ENCODE data around the gene PXN. TPM values are rescaled to one million over a fixed set of nuclear protein-coding genes. Genes with fewer than 3 reads are reported as not detected.
"Not testable (repeated sequence)": the region's sequence is repeated elsewhere in the genome, so short reads cannot be mapped to it uniquely, and the experiment has no call there.

Gene PXN
- total RNA-seq, 2 experiments from 2014 or later: 229 to 230 TPM

GRCh38 chr12:120252071-120252906 lies 13.2 kb downstream of the PXN start:
- H3K4me3 ChIP-seq (ENCODE audit: low read length): peak overlapping the region; percentile 39
- H3K4me1 Mint-ChIP-seq (ENCODE audit: low read depth): peaks cover 85% of the 10 kb centered on the region
- intact Hi-C loops (cut with DNase I, micrococcal nuclease): loop anchor here (1.0 kb wide), 4 partner anchors 10 to 39 kb away; partner anchors contain the start of gene RNU4-2 (in 1 of the 2)
- H3K36me3 ChIP-seq (ENCODE audit: insufficient read depth, low read length): peaks cover 19% of the 10 kb centered on the region
- H3K9me3 Mint-ChIP-seq: no peaks in the 10 kb centered on the region
- ChIA-PET CTCF (interaction anchor here (1.3 to 6.0 kb wide), 5 partner anchors 9 to 24 kb away, joined by 5 to 52 read pairs (median 26); partner anchors contain the start of gene PXN), POLR2A (interaction anchor here (0.6 to 10.5 kb wide), 8 partner anchors 10 to 65 kb away, joined by 3 to 220 read pairs (median 74); partner anchors contain the start of genes PXN, RNU4-1, RNU4-2 and RPLP0)
- DNase-seq (peak; percentile 63 to 96 (median 70)), ATAC-seq (ENCODE audit: poor library complexity) (peak; percentile 73)
- peaks cover 95% of the 10 kb centered on the region for H3K4me1 ChIP-seq (ENCODE audit: insufficient read depth, low read length)
- peak overlapping the region; percentile 47 to 68 for H3K27ac ChIP-seq (ENCODE audit: low read depth in 1 of 2, low read length in 2 of 2)
- no peaks in the 10 kb centered on the region for H3K9me3 ChIP-seq (ENCODE audit: control insufficient read depth in 1 of 2, insufficient read depth in 1 of 2, low read length in 2 of 2)
- no peaks in the 10 kb centered on the region for H3K27me3 ChIP-seq (ENCODE audit: control insufficient read depth in 1 of 2, insufficient read depth in 2 of 2, low read length in 2 of 2)
- peaks cover 38% of the 10 kb centered on the region for H3K36me3 Mint-ChIP-seq (ENCODE audit: low read depth)
- H3K27ac Mint-ChIP-seq: peak overlapping the region; percentile 95
- TF ChIP-seq CTCF (IDR thresholded peaks at IDR 0.05): no peak
- H3K4me3 Mint-ChIP-seq: peak overlapping the region; percentile 81
- H3K27me3 Mint-ChIP-seq: no peaks in the 10 kb centered on the region

- POLR2A ChIA-PET: interaction anchor here (1.4 to 10.5 kb wide), 7 partner anchors 12 to 66 kb away, joined by 4 to 220 read pairs (median 83); partner anchors contain the start of genes PXN, RNU4-1, RNU4-2 and RPLP0
- peaks cover 19% of the 10 kb centered on the region for H3K36me3 ChIP-seq (ENCODE audit: insufficient read depth, low read length)
- CTCF ChIA-PET: interaction anchor here (1.3 to 6.0 kb wide), 6 partner anchors 10 to 23 kb away, joined by 5 to 52 read pairs (median 28); partner anchors contain the start of gene PXN
- H3K4me3 ChIP-seq (ENCODE audit: low read length): peak overlapping the region; percentile 39
- H3K27me3 Mint-ChIP-seq; H3K27me3 ChIP-seq (ENCODE audit: control insufficient read depth in 1 of 2, insufficient read depth in 2 of 2, low read length in 2 of 2); DNase-seq; ATAC-seq (ENCODE audit: poor library complexity); H3K9me3 ChIP-seq (ENCODE audit: control insufficient read depth in 1 of 2, insufficient read depth in 1 of 2, low read length in 2 of 2); H3K9me3 Mint-ChIP-seq: not testable (repeated sequence)
- Mint-ChIP-seq H3K4me3 (peak overlapping the region; percentile 81), H3K36me3 (ENCODE audit: low read depth) (peaks cover 34% of the 10 kb centered on the region), H3K27ac (peak overlapping the region; percentile 95), H3K4me1 (ENCODE audit: low read depth) (peaks cover 87% of the 10 kb centered on the region)
- H3K27ac ChIP-seq (ENCODE audit: low read depth in 1 of 2, low read length in 2 of 2): peak overlapping the region; percentile 14 to 68
- intact Hi-C loops (cut with DNase I, micrococcal nuclease): loop anchor here (1.0 to 2.0 kb wide), 5 partner anchors 11 to 40 kb away; partner anchors contain the start of gene RNU4-2 (in 1 of the 2)
- peaks cover 94% of the 10 kb centered on the region for H3K4me1 ChIP-seq (ENCODE audit: insufficient read depth, low read length)
These were observed 14.0 kb downstream of the PXN start for GRCh38 chr12:120251364-120252070.

- ChIA-PET CTCF (interaction anchor here (0.9 to 6.0 kb wide), 8 partner anchors 10 to 67 kb away, joined by 3 to 52 read pairs (median 4); partner anchors contain the start of genes PXN, RPLP0 and SIRT4), POLR2A (interaction anchor here (0.6 to 10.5 kb wide), 7 partner anchors 9 to 237 kb away, joined by 3 to 220 read pairs (median 83); partner anchors contain the start of genes PXN, RNU4-1, RNU4-2 and RPLP0)
- ATAC-seq (ENCODE audit: poor library complexity) (no peak), DNase-seq (peak in 6 of 14 experiments; percentile 20 to 85 (median 55))
- H3K4me3 ChIP-seq (ENCODE audit: low read length): peak overlapping the region; percentile 40
- H3K9me3 ChIP-seq (ENCODE audit: control insufficient read depth in 1 of 2, insufficient read depth in 1 of 2, low read length in 2 of 2): no peaks in the 10 kb centered on the region
- peak overlapping the region; percentile 95 for H3K27ac Mint-ChIP-seq
- no peaks in the 10 kb centered on the region for H3K27me3 Mint-ChIP-seq
- H3K27ac ChIP-seq (ENCODE audit: low read depth in 1 of 2, low read length in 2 of 2): peak overlapping the region; percentile 35 to 59
- intact Hi-C loops (cut with DNase I, micrococcal nuclease): loop anchor here (2.0 kb wide), 2 partner anchors 15 to 21 kb away; partner anchors contain the start of gene PXN (in 1 of the 2)
- H3K36me3 ChIP-seq (ENCODE audit: insufficient read depth, low read length): peaks cover 9% of the 10 kb centered on the region
- peaks cover 27% of the 10 kb centered on the region for H3K36me3 Mint-ChIP-seq (ENCODE audit: low read depth)
- peaks cover 84% of the 10 kb centered on the region for H3K4me1 ChIP-seq (ENCODE audit: insufficient read depth, low read length)
- H3K4me1 Mint-ChIP-seq (ENCODE audit: low read depth): peaks cover 85% of the 10 kb centered on the region
- H3K27me3 ChIP-seq (ENCODE audit: control insufficient read depth in 1 of 2, insufficient read depth in 2 of 2, low read length in 2 of 2): no peaks in the 10 kb centered on the region
- peak overlapping the region; percentile 72 for H3K4me3 Mint-ChIP-seq
- no peak for TF ChIP-seq CTCF (IDR thresholded peaks at IDR 0.05)
- H3K9me3 Mint-ChIP-seq: no peaks in the 10 kb centered on the region
These were observed 15.4 kb downstream of the PXN start for GRCh38 chr12:120249875-120250795.
